HG03439 (cell line): Measurements from ENCODE around the gene DDX23.
"Not testable (repeated sequence)": the region's sequence is repeated elsewhere in the genome, so short reads cannot be mapped to it uniquely, and the experiment has no call there.

ENCODE experiments used
- ATAC-seq: cut with Tn5 transposase; IDR thresholded peaks from one replicate; pipeline ENCODE4 v1.9.1; 2021; ENCODE audit warnings: mild to moderate bottlenecking, moderate library complexity; ENCODE audit not compliant: unreplicated experiment

DDX23 gene

DNA sequence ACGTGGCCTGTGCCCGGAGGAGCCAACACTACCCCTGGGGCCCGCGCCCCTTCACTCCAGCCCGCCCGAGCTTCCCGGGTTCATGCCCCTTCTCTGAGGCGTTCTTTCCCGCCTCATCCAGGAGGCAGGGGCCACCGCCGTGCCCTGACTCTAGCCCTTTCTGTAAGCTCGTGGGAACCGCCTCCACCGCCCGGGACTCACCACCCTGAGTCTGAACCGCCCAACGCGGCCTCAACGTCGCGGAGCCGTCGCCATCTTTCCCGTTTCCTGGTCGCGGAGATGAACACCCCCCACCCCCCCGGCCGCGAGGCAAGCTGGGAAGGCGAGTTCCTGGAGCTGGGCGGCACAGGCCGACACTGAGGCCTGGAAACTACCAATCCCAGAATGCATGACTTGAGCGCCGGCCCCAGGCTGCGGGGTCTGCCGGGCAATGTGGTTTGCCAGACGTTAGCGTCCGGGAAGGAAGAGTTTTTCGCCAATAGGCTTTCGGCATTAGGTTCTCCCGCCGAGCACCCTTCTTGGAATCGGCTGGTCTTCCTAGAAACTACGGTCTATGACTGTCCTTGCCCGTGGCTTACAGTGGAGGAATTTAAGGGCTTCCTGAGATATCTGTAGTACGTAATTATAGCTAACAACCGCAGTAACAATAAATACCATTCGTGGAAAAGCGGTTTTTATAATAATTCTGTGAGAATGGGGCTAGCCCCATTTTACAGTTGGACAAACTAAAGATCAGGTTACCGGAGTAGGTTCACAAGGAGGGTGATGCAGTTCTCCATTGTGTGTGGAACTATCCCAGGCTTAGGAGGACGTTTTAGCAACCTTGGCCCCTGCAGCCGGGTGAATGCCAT is at the start of gene DDX23:
Gene DDX23 (minus strand): TSS at position 281 of the 851 bp plus-strand sequence. CDS start 6,381 bp downstream, outside the sequence.
- ATAC-seq: peak; percentile 91

DNA sequence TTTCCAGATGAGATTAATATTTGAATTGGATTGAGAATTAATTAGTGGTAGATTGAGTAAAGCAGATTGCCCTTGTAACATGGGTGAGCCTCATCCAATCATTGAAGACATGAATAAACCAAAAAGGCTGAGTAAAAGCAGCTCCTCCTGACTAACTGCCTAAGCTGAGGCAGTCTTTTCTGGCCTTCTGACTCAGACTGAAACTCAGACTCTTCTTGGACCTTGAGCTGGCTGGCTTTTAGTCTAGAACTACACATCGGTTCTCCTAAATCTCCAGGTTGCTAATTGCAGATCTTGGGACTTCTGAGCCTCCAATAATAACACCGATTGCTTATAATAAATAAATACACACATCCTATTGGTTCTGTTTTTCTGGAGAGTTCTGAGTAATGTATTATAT is 49.3 kb upstream of the DDX23 start:
- peak; percentile 75 for ATAC-seq

DNA sequence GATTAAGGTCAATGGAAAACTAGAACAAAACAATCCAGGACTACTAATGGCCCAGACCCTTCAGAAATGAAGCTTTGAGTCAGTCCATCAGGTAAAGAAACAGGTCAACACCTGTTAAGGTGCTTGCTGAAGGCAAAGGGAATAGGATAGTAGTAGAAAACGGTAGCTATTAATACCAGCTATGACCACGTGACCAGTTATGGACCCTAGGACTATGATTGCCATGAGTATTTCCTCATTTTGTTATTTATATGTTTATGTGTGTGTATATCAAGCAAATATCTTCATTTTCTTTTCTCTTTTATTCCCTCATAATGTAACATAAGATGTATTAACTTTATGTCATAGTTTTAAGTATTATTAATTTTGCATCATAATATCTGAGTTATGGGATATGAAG is 47.7 kb upstream of the DDX23 start:
- no peak for ATAC-seq

DNA sequence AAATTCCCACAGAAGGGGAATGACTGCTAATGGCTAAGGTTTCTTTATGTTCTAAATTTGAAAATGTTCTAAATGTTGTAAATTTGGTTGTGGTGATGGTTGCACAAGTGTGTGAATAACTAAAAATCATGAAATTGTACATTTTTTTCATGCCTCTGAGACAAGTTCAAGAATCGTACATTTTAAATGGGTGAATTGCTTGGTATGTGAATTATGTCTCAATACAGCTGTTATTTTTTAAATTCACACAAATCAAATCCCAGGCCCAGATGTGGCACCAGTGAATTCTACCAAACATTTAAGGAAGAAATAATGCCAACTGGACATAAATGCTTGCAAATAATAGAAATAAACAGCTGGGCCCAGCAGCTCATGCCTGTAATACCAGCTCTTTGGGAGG is 42.3 kb upstream of the DDX23 start:
- ATAC-seq: no peak

DNA sequence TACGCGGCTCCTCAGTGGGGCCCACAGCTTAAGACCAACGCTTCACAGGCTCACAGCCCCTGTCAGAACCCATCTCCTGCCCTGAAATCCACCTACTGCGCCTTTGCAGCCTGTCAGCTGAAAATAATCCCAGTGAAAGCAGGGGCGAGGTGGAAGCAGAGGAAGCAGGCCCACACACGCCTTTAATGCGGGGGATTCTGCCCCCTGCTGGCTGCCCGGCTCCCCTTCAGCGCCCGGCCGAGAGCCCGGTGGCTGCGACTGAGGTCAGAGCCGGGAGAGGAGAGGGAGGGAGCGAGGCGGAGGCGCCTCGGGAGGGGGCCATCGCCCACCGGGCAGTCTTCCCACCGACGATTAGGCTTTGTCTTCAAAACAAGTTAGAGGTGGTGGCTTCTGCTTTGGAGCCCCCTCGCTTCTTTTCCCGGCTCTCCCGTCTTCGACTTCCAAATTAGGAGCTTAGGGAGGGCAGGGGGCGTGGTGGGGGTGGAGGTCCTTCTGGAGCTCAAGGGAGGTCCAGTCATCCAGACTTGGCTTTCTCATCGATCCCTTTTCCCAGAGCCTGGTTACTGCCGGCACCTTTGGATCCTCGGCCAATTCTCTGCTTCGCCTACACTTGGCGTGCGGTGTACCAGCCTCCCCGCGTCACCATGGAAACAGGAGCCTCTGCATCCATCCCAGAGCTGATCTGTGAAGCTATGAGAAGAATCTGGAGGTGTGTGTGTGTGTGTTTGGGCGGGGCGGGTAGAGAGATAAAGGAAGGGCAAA is 38.9 kb upstream of the DDX23 start:
- ATAC-seq: no peak

DNA sequence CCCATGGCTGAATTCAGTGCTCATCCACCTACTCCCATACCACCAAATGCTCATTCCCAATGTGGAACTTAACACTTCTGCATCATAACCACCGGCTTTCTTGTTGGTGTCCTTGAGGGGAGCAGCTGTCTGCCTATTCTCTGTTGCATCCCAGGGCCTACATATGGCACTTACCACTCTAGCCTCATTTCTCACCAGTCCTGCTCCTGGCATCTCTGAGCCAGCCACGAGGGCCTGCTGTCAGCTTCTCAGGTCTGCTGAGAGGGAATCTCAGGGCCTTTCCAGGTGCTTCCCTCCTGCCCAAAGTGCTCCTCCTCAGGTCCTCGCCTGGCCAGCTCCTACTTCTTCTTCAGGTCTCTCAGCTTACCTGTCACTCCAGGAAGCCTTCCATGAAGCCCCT is 37.7 kb upstream of the DDX23 start:
- ATAC-seq: no peak

DNA sequence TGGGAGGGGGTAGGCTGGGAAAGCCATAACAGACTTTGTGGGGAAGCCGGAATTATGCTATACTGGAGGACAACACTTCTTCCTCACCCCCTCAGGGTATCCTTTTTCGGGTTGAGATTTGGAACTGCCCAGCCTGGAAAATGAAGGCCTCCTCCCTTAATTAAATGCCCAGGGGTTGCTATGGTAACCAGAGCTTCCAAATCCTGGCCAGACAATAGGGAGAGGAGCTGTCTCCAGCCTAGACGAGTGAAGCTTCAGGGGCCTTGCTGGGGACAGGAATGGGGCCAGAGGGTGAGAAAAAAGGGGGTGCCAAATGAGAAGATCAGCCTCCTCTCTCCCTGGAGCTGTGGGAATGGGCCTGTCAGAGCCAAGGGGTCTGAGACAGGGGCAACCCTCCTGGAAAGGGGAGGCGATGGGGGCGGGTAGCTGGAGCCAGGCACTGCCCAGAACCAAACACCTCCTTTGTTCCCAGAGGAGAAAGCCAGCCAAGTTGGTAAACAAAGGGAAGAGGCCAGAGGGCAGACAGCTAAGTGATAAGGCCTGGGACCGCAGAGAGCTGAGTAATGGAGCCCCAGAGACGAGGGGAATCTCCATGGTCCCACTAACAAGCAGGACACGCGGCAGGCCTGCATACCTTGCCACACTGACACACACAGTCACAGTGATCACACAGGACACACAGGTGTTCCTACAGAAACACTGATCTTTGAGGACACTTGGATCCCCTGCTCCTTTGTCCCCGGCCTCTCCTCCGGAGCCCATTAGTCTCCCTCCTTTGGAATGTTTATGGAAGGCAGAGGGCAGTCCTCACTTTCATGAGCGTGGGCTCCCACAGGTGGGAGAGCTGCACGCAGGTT is 31.6 kb upstream of the DDX23 start:
- ATAC-seq: no peak

DNA sequence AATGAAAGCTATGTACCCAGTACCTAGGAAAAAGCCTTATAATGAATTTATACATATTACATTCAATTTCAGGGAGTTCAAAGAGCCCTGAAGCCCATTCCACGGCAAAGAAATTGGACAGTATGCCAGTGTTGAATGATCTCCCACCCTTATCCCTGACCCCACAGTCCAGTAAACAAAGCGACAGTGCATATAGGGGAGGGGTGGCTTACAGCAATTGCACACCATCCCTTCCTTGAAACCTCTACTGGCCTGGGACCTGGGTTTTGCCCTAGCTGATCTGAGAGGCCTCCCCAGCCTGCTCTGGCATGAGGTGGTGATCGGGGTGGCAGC is 31.0 kb upstream of the DDX23 start:
- ATAC-seq: no peak

DNA sequence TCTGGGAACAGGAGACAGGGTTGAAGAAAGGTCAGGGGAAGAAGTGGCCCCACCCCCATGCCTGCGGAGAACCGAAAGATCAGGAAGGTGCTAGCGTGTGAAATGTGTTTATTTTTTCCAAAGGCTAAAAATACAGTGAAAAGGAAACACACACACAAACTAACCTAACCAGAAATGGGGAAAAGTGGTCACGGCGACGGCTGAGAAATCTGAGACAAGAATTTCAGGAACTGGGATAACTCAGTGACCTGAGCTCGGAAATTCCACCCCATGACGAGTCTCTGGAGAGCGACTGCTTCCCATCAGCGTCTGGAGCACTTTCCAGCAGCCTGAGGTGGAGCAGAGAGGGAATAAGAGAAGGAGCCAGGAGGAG is 30.3 kb upstream of the DDX23 start:
- ATAC-seq: no peak

DNA sequence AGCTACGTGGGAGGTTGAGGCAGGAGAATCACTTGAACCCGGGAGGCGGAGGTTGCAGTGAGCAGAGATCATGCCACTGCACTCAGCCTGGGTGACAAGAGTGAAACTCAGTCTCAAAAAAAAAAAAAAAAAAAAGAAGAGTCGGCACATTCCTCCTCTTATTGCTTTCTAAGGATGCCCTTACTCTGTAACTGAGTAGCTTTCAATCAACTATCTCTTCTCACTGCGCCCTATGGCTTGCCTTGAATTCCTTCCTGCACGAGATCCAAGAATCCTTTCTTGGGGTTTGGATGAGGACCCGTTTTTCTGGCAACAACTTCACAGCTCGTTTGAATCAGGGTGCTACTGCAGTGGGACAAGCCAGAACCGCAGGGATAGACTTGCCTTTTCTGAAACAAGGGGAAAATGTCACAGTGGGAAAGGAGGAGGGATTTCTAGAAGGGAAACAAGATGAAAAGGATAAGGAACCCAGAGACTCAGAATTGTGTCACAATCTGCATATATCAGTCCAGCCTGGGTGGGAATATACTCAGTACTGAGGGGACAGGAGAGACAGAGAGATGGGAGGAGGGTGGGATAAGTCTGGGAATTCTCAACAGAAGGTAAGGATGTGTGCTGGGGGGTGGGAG is 29.8 kb upstream of the DDX23 start:
- ATAC-seq: no peak

DNA sequence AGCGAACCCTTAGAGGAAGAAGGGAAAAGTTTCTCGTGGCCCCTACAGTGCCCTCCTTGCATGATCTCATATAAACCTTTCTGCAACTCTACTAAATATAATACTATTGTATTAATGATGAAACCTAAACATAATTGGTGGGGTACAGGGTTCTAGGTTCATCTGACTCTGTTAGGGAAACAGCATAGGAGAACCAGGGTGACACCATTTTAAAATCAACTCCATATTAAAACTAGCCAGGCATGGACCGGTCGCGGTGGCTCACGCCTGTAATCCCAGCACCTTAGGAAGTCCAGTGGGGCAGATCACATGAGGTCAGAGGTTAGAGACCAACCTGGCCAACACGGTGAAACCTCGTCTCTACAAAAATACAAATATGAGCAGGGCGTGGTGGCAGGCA is 28.7 kb upstream of the DDX23 start:
- ATAC-seq: no peak

DNA sequence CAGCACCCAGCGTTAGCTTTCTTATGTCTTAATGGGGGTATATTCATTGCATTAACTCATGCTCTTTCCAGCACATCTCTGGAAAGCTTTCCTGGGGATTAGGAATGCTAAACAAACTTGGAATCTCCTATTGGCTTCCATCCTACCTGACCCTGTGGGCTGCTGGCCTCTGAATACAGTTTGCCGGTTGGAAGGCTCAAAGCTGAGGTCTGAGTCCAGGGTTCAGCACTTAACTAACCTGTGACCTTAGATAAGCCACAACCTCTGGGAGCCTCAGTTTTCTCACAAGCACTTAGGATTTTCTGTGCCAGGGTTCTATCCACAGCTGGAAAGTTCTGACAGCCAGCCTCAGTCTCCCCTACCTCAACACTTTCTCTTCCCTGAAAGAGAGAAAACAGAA is 26.6 kb upstream of the DDX23 start:
- no peak for ATAC-seq

DNA sequence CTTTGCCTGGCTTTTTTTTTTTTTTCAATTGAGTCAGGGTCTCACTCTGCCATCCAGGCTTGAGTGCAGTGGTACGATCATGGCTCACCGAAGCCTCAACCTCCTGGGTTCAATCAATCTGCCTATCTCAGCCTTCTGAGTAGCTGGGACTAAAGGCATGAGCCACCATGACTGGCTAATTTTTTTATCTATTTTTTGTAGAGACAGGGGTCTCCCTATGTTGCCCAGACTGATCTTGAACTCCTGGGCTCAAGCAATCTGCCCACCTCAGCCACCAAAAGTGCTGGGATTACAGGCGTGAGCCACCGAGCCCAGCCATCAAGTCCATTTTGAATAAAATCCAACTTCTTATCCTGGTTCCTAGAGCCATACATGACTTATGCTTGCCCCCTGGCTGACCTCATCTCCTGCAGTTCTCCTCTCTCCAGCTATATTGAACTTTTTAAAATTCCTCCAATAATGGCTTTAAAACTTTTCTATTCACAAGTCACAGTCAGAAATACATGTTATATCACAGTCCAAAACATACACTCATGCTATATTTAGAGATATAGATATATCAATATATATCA is 24.1 kb upstream of the DDX23 start:
- ATAC-seq: no peak

DNA sequence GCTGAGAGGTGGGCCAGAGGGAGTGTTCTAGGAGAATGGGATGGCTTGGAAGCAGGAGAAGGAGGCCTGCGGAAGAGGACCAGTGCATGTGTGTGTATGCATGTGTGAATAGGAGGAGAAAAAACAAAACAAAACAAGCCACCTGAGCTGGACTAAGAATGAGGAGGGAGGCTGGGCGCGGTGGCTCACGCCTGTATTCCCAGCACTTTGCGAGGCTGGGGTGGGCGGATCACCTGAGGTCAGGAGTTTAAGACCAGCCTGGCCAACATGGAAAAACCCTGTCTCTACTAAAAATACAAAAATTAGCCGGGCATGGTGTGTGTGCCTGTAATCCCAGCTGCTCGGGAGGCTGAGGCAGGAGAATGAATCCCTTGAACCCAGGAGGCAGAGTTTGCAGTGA is 21.6 kb upstream of the DDX23 start:
- not testable (repeated sequence) for ATAC-seq

DNA sequence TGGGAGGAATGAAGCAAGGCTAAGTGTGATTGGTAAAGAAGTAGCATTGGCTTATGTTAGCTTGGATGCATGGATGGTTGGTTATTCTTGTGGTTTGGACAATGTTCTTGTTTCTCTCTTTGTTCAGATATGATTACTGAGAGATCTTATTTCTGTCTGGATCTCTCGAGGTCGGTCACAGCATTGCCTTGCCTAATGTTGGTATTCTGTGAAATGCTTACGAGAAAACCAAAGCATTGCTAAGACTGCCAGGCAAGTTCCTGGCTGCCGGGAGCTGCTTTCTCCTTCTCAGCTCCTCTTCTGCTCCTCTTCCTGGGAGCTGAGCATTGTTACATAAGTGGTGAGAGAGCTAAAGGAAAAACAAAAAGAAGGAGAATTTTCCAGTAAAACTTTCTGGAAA is 21.1 kb upstream of the DDX23 start:
- ATAC-seq: no peak

DNA sequence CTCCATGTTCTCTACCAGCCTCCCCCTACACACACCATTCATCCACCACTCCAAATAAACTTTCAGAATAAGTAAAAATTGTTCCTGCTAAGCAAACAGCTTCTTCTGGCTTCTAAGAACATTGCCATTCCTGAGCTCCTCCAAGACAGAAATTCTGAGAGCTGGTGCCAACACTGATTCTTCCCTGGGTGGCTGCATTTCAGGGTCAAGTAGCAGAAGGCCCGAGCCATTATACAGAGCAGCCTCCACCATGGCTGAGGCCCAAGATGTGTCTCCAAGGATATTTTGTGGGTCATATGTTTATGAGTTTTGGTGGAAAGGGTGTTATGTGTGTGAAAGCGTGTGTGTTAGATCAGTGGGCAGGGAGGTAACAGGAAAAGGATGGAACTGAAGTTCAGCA is 17.2 kb upstream of the DDX23 start:
- ATAC-seq: no peak

DNA sequence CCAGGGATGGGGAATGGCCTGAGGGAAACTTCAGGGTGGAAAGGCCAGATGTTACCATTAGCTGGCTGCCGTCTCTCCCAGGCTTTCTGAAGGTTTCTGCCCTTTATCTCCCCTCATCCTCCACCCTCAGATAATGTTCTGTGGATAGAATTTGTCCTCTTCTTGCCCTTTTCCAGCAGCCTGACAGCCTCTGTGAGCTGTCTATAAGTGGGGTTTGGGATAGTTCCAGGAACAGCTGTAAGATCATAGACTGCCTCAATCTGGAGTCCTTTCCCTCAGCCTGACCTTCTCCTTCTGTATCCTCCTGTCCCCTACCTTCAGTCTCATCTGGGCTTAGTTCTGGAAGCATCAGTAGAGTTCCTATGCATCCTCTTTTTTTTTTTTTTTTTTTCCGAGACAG is 16.5 kb upstream of the DDX23 start:
- ATAC-seq: no peak

DNA sequence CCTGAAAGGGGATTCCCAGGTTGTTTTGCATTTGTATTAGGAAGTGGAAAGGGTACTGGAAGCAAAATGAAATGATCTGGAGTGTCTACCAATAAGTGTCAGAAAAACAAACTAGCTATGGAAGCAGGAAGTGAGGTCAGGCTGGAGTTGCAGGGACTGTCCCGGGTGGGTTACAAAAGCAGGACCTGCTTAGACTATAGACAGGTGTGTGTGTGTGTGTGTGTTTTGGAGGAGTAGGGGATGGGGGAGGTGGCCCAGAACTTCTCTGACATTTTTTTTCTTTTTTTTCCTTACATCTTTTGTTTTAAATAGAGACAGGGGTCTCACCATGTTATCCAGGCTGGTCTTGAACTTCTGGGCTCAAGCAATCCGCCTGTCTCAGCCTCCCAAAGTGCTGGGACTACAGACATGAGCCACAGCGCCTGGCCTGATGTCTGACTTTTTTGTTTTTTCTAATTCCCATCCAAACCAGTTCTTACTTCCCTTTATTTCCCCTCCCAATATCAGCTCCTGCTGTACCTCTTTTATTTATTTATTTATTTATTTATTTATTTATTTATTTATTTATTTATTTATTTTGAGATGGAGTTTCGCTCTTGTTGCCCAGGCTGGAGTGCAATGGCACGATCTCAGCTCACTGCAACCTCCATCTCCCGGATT is 14.2 kb upstream of the DDX23 start:
- peak; percentile 39 for ATAC-seq

DNA sequence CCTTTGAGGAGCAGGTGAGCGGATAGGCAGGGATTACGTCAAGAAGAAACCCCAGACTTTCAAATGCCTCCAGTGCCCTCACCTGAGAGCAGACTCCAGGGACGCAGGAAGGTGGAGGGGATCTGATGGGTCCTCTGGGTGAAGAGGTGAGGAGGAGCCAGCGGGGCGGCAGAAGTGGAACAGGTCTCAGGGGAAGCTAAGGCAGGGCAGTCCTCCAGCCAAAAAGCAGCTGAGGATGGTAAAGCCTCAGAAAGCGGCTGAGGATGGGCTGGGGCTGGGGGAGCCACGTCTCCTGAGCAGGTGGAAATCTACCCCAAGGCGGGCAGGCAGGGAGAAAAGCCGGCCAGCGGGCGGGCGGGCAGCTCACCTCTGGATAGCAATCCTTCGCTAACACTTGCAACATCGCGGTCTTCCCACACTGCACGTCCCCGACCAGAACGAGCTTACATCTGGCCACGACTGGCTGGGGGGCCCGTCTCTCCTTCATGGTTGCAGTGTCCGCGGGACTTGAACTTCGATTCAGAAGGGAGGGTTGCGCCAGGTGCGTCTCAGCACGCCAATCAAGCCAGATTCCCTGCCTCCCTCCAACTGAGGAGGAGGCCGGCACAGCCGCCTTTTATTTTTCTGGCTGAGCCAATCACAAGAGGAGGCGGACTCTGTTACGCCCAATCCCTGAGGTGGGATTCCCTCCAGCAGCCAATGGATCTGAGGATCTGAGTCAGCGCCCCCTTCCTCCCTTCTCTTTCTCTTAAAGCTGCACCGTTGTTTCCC is 13.5 kb upstream of the DDX23 start, which contains the start of gene RND1:
Gene RND1 (minus strand): TSS at position 590 of the 771 bp plus-strand sequence. CDS start 103 bp downstream, at position 487.
- ATAC-seq: peak; percentile 91
